GM06990 (cell line): Measurements from ENCODE around the gene OR2V1.
"Not testable (repeated sequence)": the region's sequence is repeated elsewhere in the genome, so short reads cannot be mapped to it uniquely, and the experiment has no call there.

Source experiments
- DNase-seq: peaks from one replicate; pipeline ENCODE4 v3.0.0-alpha.2; 2011; ENCODE audit not compliant: insufficient read length; ENCODE audit errors: extremely low read depth
- H3K27me3 ChIP-seq: replicated peaks from 2 replicates; pipeline ENCODE4 v1.6.0; 2011; ENCODE audit warnings: low read length; ENCODE audit not compliant: control insufficient read depth, insufficient read depth
- H3K36me3 ChIP-seq: 2 replicates; pipeline ENCODE4 v1.5.1; 2011; ENCODE audit warnings: low read length; ENCODE audit not compliant: control insufficient read depth, insufficient read depth
- H3K4me3 ChIP-seq: replicated peaks from 2 replicates; pipeline ENCODE4 v1.5.1; 2011; ENCODE audit warnings: low read depth, mild to moderate bottlenecking, control low read depth, low read length
- CTCF ChIP-seq: IDR thresholded peaks from 2 replicates; pipeline ENCODE4 v1.5.1; 2011; ENCODE audit warnings: low read length, control low read depth, mild to moderate bottlenecking, inconsistent platforms; ENCODE audit not compliant: insufficient read depth, poor library complexity, severe bottlenecking

OR2V1 gene

GRCh38 chr5:181100121-181100875, 30.7 kb downstream of the OR2V1 start:
- H3K27me3 ChIP-seq = 0 out of 2 replicates have a peak, but pooled peaks cover 1% of the 10 kb centered on the region
- no peak overlapping the region for H3K4me3 ChIP-seq
- no peaks in the 10 kb centered on the region for H3K36me3 ChIP-seq
- DNase-seq = peak; percentile 32
- no peak for TF ChIP-seq CTCF

- Histone ChIP-seq H3K4me3 (no peak overlapping the region), H3K27me3 (0 out of 2 replicates have a peak, but pooled peaks cover 1% of the 10 kb centered on the region), H3K36me3 (no peaks in the 10 kb centered on the region)
- TF ChIP-seq CTCF = no peak
- DNase-seq = no peak
These were observed 31.3 kb downstream of the OR2V1 start for GRCh38 chr5:181099602-181100086.

GRCh38 chr5:181098762-181099601, 32.0 kb downstream of the OR2V1 start:
- Histone ChIP-seq H3K4me3 (no peak overlapping the region), H3K36me3 (no peaks in the 10 kb centered on the region), H3K27me3 (0 out of 2 replicates have a peak, but pooled peaks cover 1% of the 10 kb centered on the region)
- DNase-seq = no peak
- TF ChIP-seq CTCF = no peak

- H3K36me3 ChIP-seq, H3K4me3 ChIP-seq, DNase-seq, H3K27me3 ChIP-seq: not testable (repeated sequence)
These were observed 33.0 kb downstream of the OR2V1 start for GRCh38 chr5:181097759-181098491.

- H3K36me3 ChIP-seq, H3K4me3 ChIP-seq, DNase-seq, H3K27me3 ChIP-seq: not testable (repeated sequence)
These were observed 33.6 kb downstream of the OR2V1 start for GRCh38 chr5:181097383-181097753.

- not testable (repeated sequence) for DNase-seq, H3K36me3 ChIP-seq, H3K4me3 ChIP-seq, H3K27me3 ChIP-seq
These were observed 34.1 kb downstream of the OR2V1 start for GRCh38 chr5:181096721-181097382.

GRCh38 chr5:181095162-181095561, 35.8 kb downstream of the OR2V1 start:
- H3K27me3 ChIP-seq, H3K4me3 ChIP-seq, DNase-seq, H3K36me3 ChIP-seq: not testable (repeated sequence)
